ENCODE data around the gene GNG12.

DNA sequence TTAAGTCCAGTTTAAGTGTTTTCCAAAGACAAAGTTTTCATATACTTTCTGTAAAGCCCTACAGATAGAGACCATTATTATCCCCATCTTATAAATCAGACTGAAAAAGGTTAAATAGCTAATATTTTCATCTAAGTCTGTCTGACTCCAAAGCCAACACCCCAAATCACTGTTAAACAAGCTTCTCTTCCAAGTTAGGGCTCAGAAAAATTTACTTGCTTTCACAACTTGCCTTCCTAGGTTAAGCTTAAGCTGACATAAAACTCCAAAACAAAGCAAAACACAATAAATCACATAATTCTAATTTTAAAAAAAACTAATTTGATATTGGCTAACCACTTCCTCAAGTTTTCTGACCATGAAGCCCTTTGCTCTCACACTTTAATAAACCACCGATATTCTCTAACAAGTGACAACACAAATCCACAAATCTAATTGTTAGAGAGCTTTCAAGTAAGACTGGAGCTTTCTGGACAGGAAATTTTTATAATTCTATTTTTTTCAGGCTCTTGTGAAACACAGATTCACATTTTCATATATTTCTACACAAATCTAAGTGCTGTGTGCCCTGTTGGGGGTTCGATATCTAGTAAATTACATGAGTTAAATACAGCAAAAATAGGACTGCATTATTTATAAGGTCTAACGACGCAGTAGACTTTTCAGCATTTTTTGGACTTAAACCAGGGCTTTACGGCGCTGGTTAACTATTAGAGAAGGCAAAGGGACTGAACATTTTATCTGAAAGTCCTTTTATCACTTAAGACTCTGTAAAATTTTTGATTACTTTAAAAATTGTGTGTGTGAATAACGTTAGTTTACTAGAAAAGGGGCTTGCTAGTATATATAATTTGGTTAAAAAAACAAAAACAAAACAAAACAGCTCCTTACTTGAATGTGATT is 2.1 kb downstream of the GNG12 start:
- TF ChIP-seq CTCF (IDR thresholded peaks at IDR 0.05 in 4 of 5, conservative IDR thresholded peaks at IDR 0.05 in 1 of 5) (no peak), POLR2A (IDR thresholded peaks at IDR 0.05) (no peak)
